Naive thymus-derived CD4-positive, alpha-beta T cell (primary cell): Measurements from ENCODE around the gene EMILIN1. TPM values are rescaled to one million over a fixed set of nuclear protein-coding genes. Genes with fewer than 3 reads are reported as not detected.

Experiments used
- ATAC-seq: fragments of 150-1000 bp; cut with Tn5 transposase; 2 replicates; pipeline ENCODE4 v1.10.0; 2021; ENCODE audit warnings: mild to moderate bottlenecking, moderate library complexity
- CTCF ChIA-PET: fragments of 350-600 bp; sonication (Branson Sonifier 250); formaldehyde crosslinking; loops from one replicate; lab custom pipeline; 2021; ENCODE audit warnings: antibody characterized with exemption; lab: Charles Lee
- POLR2A ChIA-PET: fragments of 350-600 bp; sonication (Branson Sonifier 250); formaldehyde crosslinking; loops from one replicate; lab custom pipeline; 2021; ENCODE audit warnings: antibody characterized with exemption, inconsistent platforms; lab: Charles Lee
- DNase-seq, 9 donors: peaks; one replicate each; pipeline versions ENCODE4 v3.0.0 to v3.0.0-alpha.2; 2020 to 2022; ENCODE audit warnings: mixed read lengths in 1 of 9
- H3K27ac ChIP-seq: one replicate; pipeline ENCODE4 v1.7.0; 2013; ENCODE audit warnings: mild to moderate bottlenecking, low read depth, low read length, moderate library complexity
- H3K27me3 ChIP-seq, 2 donors: one replicate each; pipeline ENCODE4 v1.7.0; 2013; ENCODE audit warnings: low read length in 2 of 2, mild to moderate bottlenecking in 2 of 2, moderate library complexity in 2 of 2; ENCODE audit not compliant: control insufficient read depth in 2 of 2, insufficient read depth in 2 of 2
- H3K36me3 ChIP-seq, 3 experiments: 1 replicate in 2 of 3; 2 replicates in 1 of 3; pipeline ENCODE4 v1.7.0; 2013; ENCODE audit warnings: low read length in 3 of 3, mild to moderate bottlenecking in 3 of 3, moderate library complexity in 1 of 3; ENCODE audit not compliant: insufficient read depth in 3 of 3, control insufficient read depth in 2 of 3
- H3K4me1 ChIP-seq, 2 donors: one replicate each; pipeline ENCODE4 v1.7.0; 2013; ENCODE audit warnings: low read length in 2 of 2, mild to moderate bottlenecking in 2 of 2, moderate library complexity in 1 of 2; ENCODE audit not compliant: control insufficient read depth in 2 of 2, insufficient read depth in 2 of 2
- H3K4me3 ChIP-seq: 2 replicates; pipeline ENCODE4 v1.7.0; 2013; ENCODE audit warnings: mild to moderate bottlenecking, low read length
- H3K9me3 ChIP-seq, 3 experiments: 1 replicate in 2 of 3; 2 replicates in 1 of 3; pipeline ENCODE4 v1.7.0; 2013; ENCODE audit warnings: low read length in 3 of 3; ENCODE audit not compliant: control insufficient read depth in 2 of 3
- H3K27ac Mint-ChIP-seq, 9 donors: one replicate each; pipeline ENCODE4 v1.8.0; 2020 to 2022; ENCODE audit warnings: mixed read lengths in 9 of 9, mild to moderate bottlenecking in 8 of 9, moderate library complexity in 5 of 9, inconsistent platforms in 2 of 9
- H3K27me3 Mint-ChIP-seq, 5 donors: one replicate each; pipeline ENCODE4 v1.8.0; 2021 to 2022; ENCODE audit warnings: mixed read lengths in 5 of 5, mild to moderate bottlenecking in 1 of 5
- H3K36me3 Mint-ChIP-seq, 5 donors: one replicate each; pipeline ENCODE4 v1.8.0; 2020 to 2022; ENCODE audit warnings: mixed read lengths in 5 of 5, mild to moderate bottlenecking in 3 of 5, inconsistent platforms in 1 of 5
- H3K4me1 Mint-ChIP-seq, 7 donors: one replicate each; pipeline ENCODE4 v1.8.0; 2020 to 2022; ENCODE audit warnings: mixed read lengths in 7 of 7, mild to moderate bottlenecking in 3 of 7, inconsistent platforms in 1 of 7
- H3K4me3 Mint-ChIP-seq, 10 donors: one replicate each; pipeline ENCODE4 v1.8.0; 2020 to 2022; ENCODE audit warnings: mild to moderate bottlenecking in 10 of 10, mixed read lengths in 10 of 10, moderate library complexity in 6 of 10, inconsistent platforms in 2 of 10
- H3K9me3 Mint-ChIP-seq, 11 donors: one replicate each; pipeline ENCODE4 v1.8.0; 2020 to 2022; ENCODE audit warnings: mixed read lengths in 11 of 11, mild to moderate bottlenecking in 4 of 11, inconsistent platforms in 1 of 11, moderate library complexity in 1 of 11
- intact Hi-C, 2 donors: fragments of 100-400 bp; cut with micrococcal nuclease; formaldehyde crosslinking; loops; one replicate each; pipeline ENCODE4 v1.15.1; 2023
- polyA plus RNA-seq, 2 donors: library from polyadenylated mRNA; unstranded; fragments of 300-500 nt; fragmentation: Illumina TruSeq; gene quantifications; one replicate each; pipeline ENCODE4 v1.2.3, GENCODE V29; 2021
- total RNA-seq, 6 experiments: library from RNA in 5 of 6; stranded (reverse) in 5 of 6; gene quantifications; 1 replicate in 5 of 6; 2 replicates in 1 of 6; pipeline ENCODE4 v1.2.3 and lab custom pipeline; 2021 to 2026

The EMILIN1 gene
- total and polyA plus RNA-seq, 7 experiments from 2014 or later, result 0.35 to 1.4 (median 0.73) TPM

- intact Hi-C loops, result loop anchor here (1.0 to 10.0 kb wide), 18 partner anchors 9 to 398 kb away; partner anchors contain the start of genes ATRAID (in 2 of the 2), CAD (in 2 of the 2), OST4 (in 2 of the 2) and PREB (in 2 of the 2)
- H3K36me3 Mint-ChIP-seq, result no peaks in the 10 kb centered on the region
- H3K9me3 ChIP-seq, result no peaks in the 10 kb centered on the region
- H3K27ac Mint-ChIP-seq, result peak within 1 kb of the TSS; percentile 30 to 91 (median 78)
- peaks cover 11 to 16% of the 10 kb centered on the region in 2 donors for H3K4me1 ChIP-seq
- no peaks in the 10 kb centered on the region for H3K27me3 Mint-ChIP-seq
- H3K4me1 Mint-ChIP-seq, result peaks cover 7 to 41% (median 22%) of the 10 kb centered on the region in 7 donors
- ATAC-seq (no peak), DNase-seq (peak in 2 of 9 donors; percentile 18 to 44)
- ChIA-PET CTCF (interaction anchor here (0.5 to 1.8 kb wide), 9 partner anchors 10 to 192 kb away, joined by 3 to 6 read pairs (median 4); partner anchors contain the start of gene AGBL5), POLR2A (interaction anchor here (0.5 to 12.0 kb wide), 15 partner anchors 10 to 320 kb away, joined by 3 to 134 read pairs (median 3); partner anchors contain the start of genes AGBL5, CAD, OST4 and PREB)
- H3K4me3 Mint-ChIP-seq, result peak within 1 kb of the TSS; percentile 75 to 91 (median 86)
- peak within 1 kb of the TSS; percentile 90 for H3K27ac ChIP-seq
- H3K36me3 ChIP-seq, result no peaks in the 10 kb centered on the region
- no peaks in the 10 kb centered on the region for H3K9me3 Mint-ChIP-seq
- no peaks in the 10 kb centered on the region for H3K27me3 ChIP-seq
- H3K4me3 ChIP-seq, result peak within 1 kb of the TSS; percentile 73
Measured at GRCh38 chr2:27086724-27087593, 8.5 kb downstream of the EMILIN1 start, which contains the start of gene KHK. Gene KHK, plus strand, starts transcription at chr2:27086772. Its CDS starts 488 bp downstream, at chr2:27087260.

- POLR2A ChIA-PET, result interaction anchor here (0.5 to 12.0 kb wide), 9 partner anchors 9 to 1656 kb away, joined by 3 to 134 read pairs (median 3); partner anchors contain the start of genes AGBL5, OST4 and PREB
- H3K27ac Mint-ChIP-seq, result no peak overlapping the region
- no peak for ATAC-seq
Measured at GRCh38 chr2:27087823-27088410, 9.5 kb downstream of the EMILIN1 start.

GRCh38 chr2:27088634-27089033 is 10.2 kb downstream of the EMILIN1 start:
- Mint-ChIP-seq H3K36me3 (no peaks in the 10 kb centered on the region), H3K27ac (peak overlapping the region in 1 of 9 donors; percentile 14)
- intact Hi-C loops, result loop anchor here (5.0 to 10.0 kb wide), 3 partner anchors 174 to 396 kb away; partner anchors contain the start of genes CENPA (in 1 of the 2), IFT172 (in 1 of the 2) and SLC30A3 (in 1 of the 2)

More at GRCh38 chr2:27087823-27088410, 9.5 kb downstream of the EMILIN1 start:
- Histone ChIP-seq H3K27me3 (no peaks in the 10 kb centered on the region), H3K4me3 (no peak overlapping the region), H3K9me3 (no peaks in the 10 kb centered on the region), H3K4me1 (peaks cover 6 to 12% of the 10 kb centered on the region in 2 donors), H3K36me3 (no peaks in the 10 kb centered on the region), H3K27ac (no peak overlapping the region)
- peak overlapping the region; percentile 19 to 91 (median 61) for H3K4me3 Mint-ChIP-seq
- H3K27me3 Mint-ChIP-seq, result no peaks in the 10 kb centered on the region
- H3K36me3 Mint-ChIP-seq, result no peaks in the 10 kb centered on the region
- no peak for DNase-seq
- CTCF ChIA-PET, result interaction anchor here (1.3 to 1.8 kb wide), 5 partner anchors 14 to 191 kb away, joined by 3 to 6 read pairs (median 5); partner anchors contain the start of gene AGBL5
- H3K4me1 Mint-ChIP-seq, result peaks cover 7 to 44% (median 22%) of the 10 kb centered on the region in 7 donors
- no peaks in the 10 kb centered on the region for H3K9me3 Mint-ChIP-seq
- intact Hi-C loops, result loop anchor here (5.0 to 10.0 kb wide), 3 partner anchors 174 to 397 kb away; partner anchors contain the start of genes CENPA (in 1 of the 2), IFT172 (in 1 of the 2) and SLC30A3 (in 1 of the 2)

GRCh38 chr2:27089111-27089954 is 10.9 kb downstream of the EMILIN1 start:
- H3K9me3 Mint-ChIP-seq, result no peaks in the 10 kb centered on the region
- DNase-seq, result no peak
- H3K9me3 ChIP-seq, result no peaks in the 10 kb centered on the region
- ChIA-PET CTCF (interaction anchor here (0.7 to 1.8 kb wide), 2 partner anchors 190 to 1817 kb away, joined by 4 to 5 read pairs; no protein-coding TSS in a partner anchor), POLR2A (interaction anchor here (11.1 to 12.0 kb wide), 2 partner anchors 16 to 35 kb away, joined by 106 to 134 read pairs; partner anchors contain the start of genes AGBL5 and OST4)
- no peak overlapping the region for H3K27ac ChIP-seq
- H3K4me3 ChIP-seq, result no peak overlapping the region
- intact Hi-C loops, result loop anchor here (5.0 to 10.0 kb wide), 3 partner anchors 173 to 395 kb away; partner anchors contain the start of genes CENPA (in 1 of the 2), IFT172 (in 1 of the 2) and SLC30A3 (in 1 of the 2)
- H3K27me3 Mint-ChIP-seq, result no peaks in the 10 kb centered on the region
- no peak for ATAC-seq
- peaks cover 7 to 39% (median 22%) of the 10 kb centered on the region in 7 donors for H3K4me1 Mint-ChIP-seq
- H3K36me3 ChIP-seq, result no peaks in the 10 kb centered on the region
- H3K36me3 Mint-ChIP-seq, result no peaks in the 10 kb centered on the region
- peaks cover 6 to 12% of the 10 kb centered on the region in 2 donors for H3K4me1 ChIP-seq
- H3K27ac Mint-ChIP-seq, result peak overlapping the region in 1 of 9 donors; percentile 11
- H3K4me3 Mint-ChIP-seq, result peak overlapping the region in 2 of 10 donors; percentile 19 to 46
- no peaks in the 10 kb centered on the region for H3K27me3 ChIP-seq

More at GRCh38 chr2:27088634-27089033, 10.2 kb downstream of the EMILIN1 start:
- Histone ChIP-seq H3K9me3 (no peaks in the 10 kb centered on the region), H3K27ac (no peak overlapping the region), H3K27me3 (no peaks in the 10 kb centered on the region), H3K36me3 (no peaks in the 10 kb centered on the region), H3K4me3 (no peak overlapping the region), H3K4me1 (peaks cover 6 to 12% of the 10 kb centered on the region in 2 donors)
- POLR2A ChIA-PET, result interaction anchor here (1.3 to 12.0 kb wide), 3 partner anchors 16 to 45 kb away, joined by 4 to 134 read pairs (median 106); partner anchors contain the start of genes AGBL5, OST4 and PREB
- CTCF ChIA-PET, result interaction anchor here (1.3 to 1.8 kb wide), 2 partner anchors 127 to 191 kb away, joined by 4 to 5 read pairs; no protein-coding TSS in a partner anchor
- DNase-seq, result no peak
- Mint-ChIP-seq H3K4me3 (peak overlapping the region in 3 of 10 donors; percentile 9 to 38 (median 30)), H3K4me1 (peaks cover 7 to 42% (median 22%) of the 10 kb centered on the region in 7 donors), H3K27me3 (no peaks in the 10 kb centered on the region), H3K9me3 (no peaks in the 10 kb centered on the region)
- ATAC-seq, result no peak

- H3K36me3 ChIP-seq, result no peaks in the 10 kb centered on the region
- Mint-ChIP-seq H3K36me3 (no peaks in the 10 kb centered on the region), H3K4me1 (peaks cover 11 to 38% (median 23%) of the 10 kb centered on the region in 7 donors), H3K4me3 (no peak overlapping the region), H3K9me3 (no peaks in the 10 kb centered on the region), H3K27ac (no peak overlapping the region), H3K27me3 (no peaks in the 10 kb centered on the region)
- H3K27me3 ChIP-seq, result no peaks in the 10 kb centered on the region
- CTCF ChIA-PET, result interaction anchor here (0.6 kb wide), 1 partner anchor 212 kb away, joined by 3 read pairs; no protein-coding TSS in a partner anchor
- POLR2A ChIA-PET, result interaction anchor here (0.6 to 12.0 kb wide), 3 partner anchors 11 to 187 kb away, joined by 3 to 106 read pairs (median 4); partner anchors contain the start of gene AGBL5
- ATAC-seq (no peak), DNase-seq (no peak)
- no peaks in the 10 kb centered on the region for H3K9me3 ChIP-seq
- no peak overlapping the region for H3K27ac ChIP-seq
- intact Hi-C loops, result no loop called here
- H3K4me1 ChIP-seq, result peaks cover 3 to 7% of the 10 kb centered on the region in 2 donors
- H3K4me3 ChIP-seq, result no peak overlapping the region
Measured at GRCh38 chr2:27091746-27092695, 13.6 kb downstream of the EMILIN1 start.
